OCI-LY3 (cell line): ENCODE data around the gene MED9.

ENCODE experiments used
- EZH2phosphoT487 ChIP-seq: fragments of 200-600 bp; shearing (Covaris generic); IDR thresholded peaks from 2 replicates; pipeline ENCODE4 v1.6.1; 2018; ENCODE audit warnings: antibody characterized with exemption, mixed run types, low read depth
- TF ChIP-seq, protein P1 (sequence below): fragments of 200-600, 300-600 bp; sonication (generic); IDR thresholded peaks from 2 replicates; pipeline ENCODE4 v1.5.1; 2014; ENCODE audit warnings: antibody characterized with exemption, low read length, low read depth

GRCh38 chr17:17468217-17469010, 8.4 kb upstream of the MED9 start:
- TF ChIP-seq, protein P1, sequence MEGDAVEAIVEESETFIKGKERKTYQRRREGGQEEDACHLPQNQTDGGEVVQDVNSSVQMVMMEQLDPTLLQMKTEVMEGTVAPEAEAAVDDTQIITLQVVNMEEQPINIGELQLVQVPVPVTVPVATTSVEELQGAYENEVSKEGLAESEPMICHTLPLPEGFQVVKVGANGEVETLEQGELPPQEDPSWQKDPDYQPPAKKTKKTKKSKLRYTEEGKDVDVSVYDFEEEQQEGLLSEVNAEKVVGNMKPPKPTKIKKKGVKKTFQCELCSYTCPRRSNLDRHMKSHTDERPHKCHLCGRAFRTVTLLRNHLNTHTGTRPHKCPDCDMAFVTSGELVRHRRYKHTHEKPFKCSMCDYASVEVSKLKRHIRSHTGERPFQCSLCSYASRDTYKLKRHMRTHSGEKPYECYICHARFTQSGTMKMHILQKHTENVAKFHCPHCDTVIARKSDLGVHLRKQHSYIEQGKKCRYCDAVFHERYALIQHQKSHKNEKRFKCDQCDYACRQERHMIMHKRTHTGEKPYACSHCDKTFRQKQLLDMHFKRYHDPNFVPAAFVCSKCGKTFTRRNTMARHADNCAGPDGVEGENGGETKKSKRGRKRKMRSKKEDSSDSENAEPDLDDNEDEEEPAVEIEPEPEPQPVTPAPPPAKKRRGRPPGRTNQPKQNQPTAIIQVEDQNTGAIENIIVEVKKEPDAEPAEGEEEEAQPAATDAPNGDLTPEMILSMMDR = no peak
- TF ChIP-seq EZH2phosphoT487 = no peak
